GM19395 (cell line): ENCODE data around the gene DCAF11.

Source experiments
- ATAC-seq: cut with Tn5 transposase; IDR thresholded peaks from one replicate; pipeline ENCODE4 v1.9.1; 2021; ENCODE audit warnings: mild to moderate bottlenecking, moderate library complexity; ENCODE audit not compliant: unreplicated experiment

Gene DCAF11

GRCh38 chr14:24116128-24116814 lies 1.7 kb downstream of the DCAF11 start:
- no peak for ATAC-seq

DNA sequence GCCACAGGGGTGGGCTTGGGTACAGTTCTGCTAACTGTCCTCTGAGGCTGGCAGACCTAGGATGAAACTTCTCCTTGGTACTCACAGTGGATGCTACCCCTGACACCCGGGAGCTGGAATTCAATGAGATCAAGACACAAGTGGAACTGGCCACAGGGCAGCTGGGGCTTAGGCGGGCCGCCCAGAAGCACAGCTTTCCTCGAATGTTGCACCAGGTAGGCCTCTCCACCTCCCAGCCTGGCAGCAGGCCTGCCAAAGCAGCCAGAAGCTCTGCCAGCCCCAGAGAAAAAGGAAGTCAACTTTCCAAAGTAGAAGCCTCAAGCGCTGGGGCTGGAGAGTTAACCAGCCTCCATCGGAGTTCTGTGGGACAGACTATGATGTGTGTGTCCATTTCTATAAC lies 2.6 kb downstream of the DCAF11 start:
- ATAC-seq: no peak

DNA sequence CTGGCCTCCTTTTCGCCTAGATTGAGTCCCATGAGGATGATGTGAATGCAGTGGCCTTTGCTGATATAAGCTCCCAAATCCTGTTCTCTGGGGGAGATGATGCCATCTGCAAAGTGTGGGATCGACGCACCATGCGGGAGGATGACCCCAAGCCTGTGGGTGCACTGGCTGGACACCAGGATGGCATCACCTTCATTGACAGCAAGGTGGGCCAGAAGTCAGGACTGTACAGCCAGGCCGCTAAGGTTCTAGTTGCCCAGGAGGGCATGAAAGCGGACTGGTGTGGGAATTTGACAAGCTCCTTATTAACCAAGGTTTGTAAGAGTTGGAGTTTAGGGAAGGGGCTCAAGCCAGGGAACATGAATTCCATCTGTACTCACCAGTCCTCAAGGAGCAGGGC lies 5.1 kb downstream of the DCAF11 start:
- no peak for ATAC-seq

- ATAC-seq: no peak
These were observed 6.6 kb downstream of the DCAF11 start for GRCh38 chr14:24121210-24121609.

DNA sequence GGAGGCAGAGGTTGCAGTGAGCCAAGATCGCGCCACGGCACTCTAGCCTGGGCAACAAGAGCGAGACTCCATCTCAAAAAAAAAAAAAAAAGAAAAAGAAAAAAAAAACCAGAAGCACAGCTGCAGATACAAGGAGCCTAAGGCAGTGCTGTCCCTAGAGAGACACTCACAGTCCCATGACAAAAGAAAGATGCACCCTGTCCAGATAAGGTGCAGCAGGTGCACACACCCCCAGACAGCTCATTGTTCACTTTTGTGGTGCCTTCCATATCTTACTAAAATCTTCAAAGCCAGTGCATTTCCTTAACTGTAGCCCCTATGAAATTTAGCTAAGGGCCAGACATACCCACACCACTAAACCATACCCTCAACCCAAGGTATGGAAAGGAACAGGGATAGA lies 7.8 kb downstream of the DCAF11 start:
- no peak for ATAC-seq

GRCh38 chr14:24122898-24123297 lies 8.3 kb downstream of the DCAF11 start:
- ATAC-seq: no peak

GRCh38 chr14:24123424-24124417 lies 9.1 kb downstream of the DCAF11 start:
- no peak for ATAC-seq

- ATAC-seq: no peak
These were observed 12.4 kb downstream of the DCAF11 start for GRCh38 chr14:24126939-24127338.

DNA sequence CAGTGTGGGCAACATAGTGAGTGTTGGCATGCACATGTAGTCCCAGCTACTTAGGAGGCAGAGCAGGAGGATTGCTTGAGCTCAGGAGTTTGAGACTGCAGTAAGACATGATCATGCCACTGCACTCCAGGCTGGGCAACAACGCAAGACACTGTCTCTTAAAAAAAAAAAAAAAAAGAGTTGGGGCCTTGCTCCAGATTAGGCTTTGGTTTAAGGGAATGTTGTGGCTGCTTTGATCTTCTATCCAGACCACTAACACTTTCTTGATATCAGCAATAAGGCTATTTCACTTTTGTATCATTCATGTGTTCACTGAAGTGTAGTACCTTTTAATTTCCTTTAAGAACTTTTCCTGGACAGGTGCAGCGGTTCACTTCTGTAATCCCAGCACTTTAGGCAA lies 13.1 kb downstream of the DCAF11 start:
- no peak for ATAC-seq

DNA sequence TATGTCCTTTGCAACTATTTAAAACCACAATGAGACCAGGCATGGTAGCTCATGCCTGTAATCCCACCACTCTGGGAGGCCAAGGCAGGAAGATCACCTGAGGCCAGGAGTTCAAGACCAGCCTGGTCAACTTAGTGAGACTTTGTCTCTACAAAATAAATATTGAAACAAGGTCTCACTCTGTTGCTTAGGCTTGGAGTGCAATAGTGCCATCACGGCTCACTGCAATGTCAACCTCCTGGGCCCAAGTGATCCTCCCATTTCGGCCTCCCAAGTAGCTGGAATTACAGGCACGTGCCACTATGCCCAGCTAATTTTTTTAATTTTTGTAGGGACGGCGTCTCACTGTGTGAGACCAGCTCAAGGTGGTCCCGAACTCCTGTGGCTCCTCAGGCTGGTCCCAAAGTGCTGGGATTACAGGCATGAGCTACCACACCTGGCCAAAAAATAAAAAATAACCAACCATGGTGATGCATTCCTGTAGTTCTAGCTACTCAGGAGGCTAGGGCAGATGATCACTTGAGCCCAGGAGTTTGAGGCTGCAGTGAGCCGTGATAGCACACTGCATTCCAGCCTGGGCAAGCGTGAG lies 14.9 kb downstream of the DCAF11 start:
- ATAC-seq: no peak

DNA sequence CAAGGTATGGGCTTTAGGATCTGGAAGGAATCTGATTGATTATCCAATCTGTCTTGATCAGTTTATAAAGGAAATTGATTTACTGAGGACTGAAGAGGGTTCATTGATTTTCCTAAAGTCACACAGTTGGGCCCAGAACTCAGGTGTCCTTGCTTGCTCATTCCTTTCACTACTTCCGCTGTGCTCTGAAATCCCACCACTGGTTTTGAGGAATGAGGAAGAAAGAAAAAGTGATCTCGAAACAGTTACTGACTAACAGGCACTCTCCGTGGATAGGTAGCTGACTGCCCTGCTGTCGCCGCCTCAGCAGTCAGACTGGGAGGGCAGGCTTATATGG lies 15.8 kb downstream of the DCAF11 start, which contains the start of gene FITM1:
Gene FITM1 (plus strand): TSS at position 280 of the 337 bp plus-strand sequence. CDS start 905 bp downstream, outside the sequence.
- ATAC-seq: no peak

DNA sequence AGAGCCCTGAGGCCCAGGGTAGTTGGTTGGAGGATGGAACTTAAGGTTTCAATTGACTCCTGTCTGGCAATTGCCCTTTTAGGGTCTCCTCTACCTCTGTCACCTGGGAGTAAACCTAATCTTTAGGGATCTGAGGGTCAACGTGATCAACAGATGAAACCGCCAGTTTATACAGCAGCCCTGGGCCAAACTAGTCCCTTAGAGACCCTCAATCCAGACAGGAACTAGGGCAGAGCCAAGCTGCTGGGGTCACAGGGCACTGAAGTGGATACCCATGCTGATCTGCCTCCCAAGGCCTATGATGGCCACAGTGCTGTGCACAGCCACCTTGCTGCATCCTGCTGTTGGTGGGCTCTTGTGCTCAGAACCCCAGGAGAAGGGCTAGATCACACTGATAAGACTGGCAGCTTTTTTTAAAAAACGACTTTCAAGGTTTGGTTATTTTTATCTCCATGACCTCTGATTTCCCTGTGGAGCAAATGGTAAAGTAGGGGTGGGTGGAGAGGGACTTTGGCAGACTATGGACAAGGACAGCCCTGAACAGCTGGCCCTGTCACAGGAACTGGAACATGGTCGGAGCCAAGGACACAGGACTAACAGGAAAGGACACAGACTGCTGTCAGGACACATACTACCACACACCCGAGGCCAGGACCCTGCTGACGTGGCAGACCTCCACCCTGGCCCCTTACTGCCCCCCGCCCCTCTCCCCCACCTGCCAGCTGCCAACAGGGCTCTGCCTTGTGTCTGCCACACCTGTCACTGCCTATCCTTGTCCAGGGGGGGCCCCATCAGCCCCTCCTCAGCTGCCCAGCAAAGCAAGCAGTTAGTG lies 16.4 kb downstream of the DCAF11 start:
- no peak for ATAC-seq

GRCh38 chr14:24131549-24131966 lies 17.0 kb downstream of the DCAF11 start:
- no peak for ATAC-seq

DNA sequence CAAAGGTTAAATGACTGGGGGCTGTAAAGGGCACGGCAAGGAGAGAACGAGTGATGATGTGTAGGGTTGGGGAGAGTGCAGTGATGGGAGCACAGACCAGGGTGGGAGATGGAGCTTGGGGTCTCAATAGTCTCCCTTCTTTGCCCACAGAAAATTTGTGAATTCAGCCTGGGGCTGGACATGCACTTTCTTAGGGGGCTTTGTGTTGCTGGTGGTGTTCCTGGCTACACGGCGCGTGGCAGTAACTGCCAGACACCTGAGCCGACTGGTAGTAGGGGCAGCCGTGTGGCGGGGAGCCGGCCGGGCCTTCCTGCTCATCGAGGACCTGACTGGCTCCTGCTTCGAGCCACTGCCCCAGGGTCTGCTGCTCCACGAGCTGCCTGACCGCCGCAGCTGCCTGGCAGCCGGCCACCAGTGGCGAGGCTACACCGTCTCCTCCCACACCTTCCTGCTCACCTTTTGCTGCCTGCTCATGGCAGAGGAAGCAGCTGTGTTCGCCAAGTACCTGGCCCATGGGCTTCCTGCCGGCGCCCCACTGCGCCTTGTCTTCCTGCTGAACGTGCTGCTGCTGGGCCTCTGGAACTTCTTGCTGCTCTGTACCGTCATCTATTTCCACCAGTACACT lies 17.6 kb downstream of the DCAF11 start:
- ATAC-seq: no peak

DNA sequence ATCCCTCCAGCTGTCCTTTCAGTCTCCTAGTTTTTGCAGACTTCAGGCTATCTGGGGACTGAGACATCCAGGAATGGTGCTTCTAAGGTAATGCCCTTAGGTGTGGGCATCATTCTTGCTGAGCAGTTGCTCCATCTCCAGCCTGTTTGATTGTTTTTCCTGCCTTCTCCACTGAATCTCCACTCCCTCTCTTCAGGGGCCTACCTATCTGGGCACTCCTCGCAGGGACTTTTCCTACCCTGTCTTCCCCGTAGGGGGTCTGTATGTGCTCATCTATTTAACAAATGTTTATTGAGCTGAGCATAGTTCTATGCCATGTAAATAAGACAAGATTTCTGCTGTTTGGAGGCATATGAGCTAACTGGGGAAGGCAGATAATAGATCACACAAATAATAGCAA lies 18.4 kb downstream of the DCAF11 start:
- ATAC-seq: no peak

DNA sequence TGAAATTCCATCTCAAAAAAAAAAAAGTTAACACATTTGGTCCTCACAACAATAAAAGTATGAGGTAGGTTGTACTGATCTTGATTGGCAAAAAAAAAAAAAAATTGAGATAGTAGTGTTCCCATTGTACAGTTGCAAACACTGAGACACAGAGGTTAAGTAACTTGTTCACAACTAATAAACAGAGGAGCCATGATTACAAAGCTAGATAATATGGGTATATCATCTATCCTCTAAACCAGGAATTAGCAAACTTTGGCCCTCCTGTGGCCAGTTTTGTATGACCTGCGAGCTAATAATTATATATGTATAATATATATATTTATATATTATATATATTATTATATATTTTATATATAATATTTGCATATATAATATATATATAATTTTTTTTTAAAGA lies 19.2 kb downstream of the DCAF11 start:
- no peak for ATAC-seq

- peak; percentile 9 for ATAC-seq
These were observed 20.9 kb downstream of the DCAF11 start for GRCh38 chr14:24135584-24135833.

GRCh38 chr14:24135834-24136683 lies 21.5 kb downstream of the DCAF11 start, which contains the start of gene PSME1:
TSS of gene PSME1 (plus strand) at chr14:24136194. CDS start at chr14:24136263, 69 bp downstream.
- ATAC-seq: peak; percentile 75

GRCh38 chr14:24136684-24137528 lies 22.3 kb downstream of the DCAF11 start:
- no peak for ATAC-seq
